ENCODE data around the gene SHF. TPM values are rescaled to one million over a fixed set of nuclear protein-coding genes. Genes with fewer than 3 reads are reported as not detected.

Gene SHF
- total RNA-seq, 1 donor from 2014 or later = 6.4 TPM

DNA sequence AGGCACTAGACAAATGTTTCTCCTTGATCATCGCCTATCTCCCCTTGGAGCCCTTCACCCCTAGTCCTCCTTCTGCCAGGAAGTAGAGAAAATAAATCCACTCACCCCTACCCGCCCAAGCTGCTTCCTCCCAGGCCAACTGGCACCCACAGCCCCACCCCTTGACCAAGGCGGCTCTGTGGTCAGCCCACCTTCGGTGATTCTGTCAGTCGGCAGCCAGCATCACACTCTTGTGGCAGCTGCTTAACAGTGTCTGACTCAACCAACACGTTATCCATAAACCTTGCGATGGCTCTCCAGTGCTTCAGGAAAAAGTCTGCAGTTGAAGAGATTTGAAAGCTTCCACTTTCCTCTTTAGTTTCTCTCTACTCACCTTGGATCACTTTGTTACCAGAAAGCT, 7.6 kb downstream of the SHF start:
- DNase-seq = no peak
- Histone ChIP-seq H3K4me1 (peaks cover 15% of the 10 kb centered on the region), H3K9me3 (no peaks in the 10 kb centered on the region), H3K4me3 (no peak overlapping the region), H3K27me3 (ENCODE audit: low read depth) (no peaks in the 10 kb centered on the region), H3K36me3 (no peaks in the 10 kb centered on the region), H3K27ac (no peak overlapping the region)
- no peak for ATAC-seq
- TF ChIP-seq, protein P1, sequence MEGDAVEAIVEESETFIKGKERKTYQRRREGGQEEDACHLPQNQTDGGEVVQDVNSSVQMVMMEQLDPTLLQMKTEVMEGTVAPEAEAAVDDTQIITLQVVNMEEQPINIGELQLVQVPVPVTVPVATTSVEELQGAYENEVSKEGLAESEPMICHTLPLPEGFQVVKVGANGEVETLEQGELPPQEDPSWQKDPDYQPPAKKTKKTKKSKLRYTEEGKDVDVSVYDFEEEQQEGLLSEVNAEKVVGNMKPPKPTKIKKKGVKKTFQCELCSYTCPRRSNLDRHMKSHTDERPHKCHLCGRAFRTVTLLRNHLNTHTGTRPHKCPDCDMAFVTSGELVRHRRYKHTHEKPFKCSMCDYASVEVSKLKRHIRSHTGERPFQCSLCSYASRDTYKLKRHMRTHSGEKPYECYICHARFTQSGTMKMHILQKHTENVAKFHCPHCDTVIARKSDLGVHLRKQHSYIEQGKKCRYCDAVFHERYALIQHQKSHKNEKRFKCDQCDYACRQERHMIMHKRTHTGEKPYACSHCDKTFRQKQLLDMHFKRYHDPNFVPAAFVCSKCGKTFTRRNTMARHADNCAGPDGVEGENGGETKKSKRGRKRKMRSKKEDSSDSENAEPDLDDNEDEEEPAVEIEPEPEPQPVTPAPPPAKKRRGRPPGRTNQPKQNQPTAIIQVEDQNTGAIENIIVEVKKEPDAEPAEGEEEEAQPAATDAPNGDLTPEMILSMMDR (IDR thresholded peaks at IDR 0.05) = no peak
- intact Hi-C loops (cut with DNase I) = no loop called here

DNA sequence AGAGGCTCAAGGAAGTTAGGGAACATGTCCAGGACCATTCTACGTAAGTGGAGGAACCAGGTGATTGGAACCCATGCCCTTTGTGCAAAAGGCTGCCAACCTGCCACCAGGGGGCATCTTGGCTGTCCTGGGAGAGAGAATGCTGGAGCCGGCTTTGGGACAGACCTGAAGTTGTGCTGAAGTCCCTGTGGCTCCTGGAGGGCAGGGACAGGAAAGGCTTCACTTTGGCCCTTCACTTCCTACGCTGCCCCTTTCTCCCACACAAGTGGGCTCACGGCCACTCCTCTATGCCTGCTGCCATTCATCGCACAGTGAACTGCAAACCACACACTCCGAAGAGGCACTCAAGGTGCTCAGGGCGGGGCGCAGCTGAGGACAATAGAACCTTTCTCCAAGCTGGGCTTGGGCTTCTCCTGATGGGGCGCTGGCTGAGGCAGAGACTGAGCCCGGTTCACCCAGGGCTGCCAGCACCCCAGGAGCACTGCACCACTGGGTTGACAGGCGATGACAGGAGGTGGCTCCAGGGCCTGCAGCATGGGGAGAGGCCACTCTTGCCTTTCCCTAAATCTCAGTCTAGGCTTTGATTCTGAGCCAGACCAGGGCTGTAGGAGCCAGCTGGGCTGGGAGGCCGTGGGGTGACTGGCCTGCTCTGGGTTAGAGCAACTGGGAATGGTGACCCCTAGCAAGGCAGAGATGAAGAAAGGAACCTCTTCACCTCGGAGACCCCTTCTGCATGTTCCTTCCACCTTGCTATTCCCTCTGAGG, 8.4 kb downstream of the SHF start:
- Histone ChIP-seq H3K4me3 (no peak overlapping the region), H3K27ac (no peak overlapping the region), H3K27me3 (ENCODE audit: low read depth) (no peaks in the 10 kb centered on the region), H3K9me3 (no peaks in the 10 kb centered on the region), H3K36me3 (peaks cover 7% of the 10 kb centered on the region), H3K4me1 (peaks cover 15% of the 10 kb centered on the region)
- TF ChIP-seq, protein P1 (IDR thresholded peaks at IDR 0.05) = peak; percentile 54
- ATAC-seq (peak; percentile 74 to 87), DNase-seq (peak; percentile 79)
- intact Hi-C loops (cut with DNase I) = no loop called here

DNA sequence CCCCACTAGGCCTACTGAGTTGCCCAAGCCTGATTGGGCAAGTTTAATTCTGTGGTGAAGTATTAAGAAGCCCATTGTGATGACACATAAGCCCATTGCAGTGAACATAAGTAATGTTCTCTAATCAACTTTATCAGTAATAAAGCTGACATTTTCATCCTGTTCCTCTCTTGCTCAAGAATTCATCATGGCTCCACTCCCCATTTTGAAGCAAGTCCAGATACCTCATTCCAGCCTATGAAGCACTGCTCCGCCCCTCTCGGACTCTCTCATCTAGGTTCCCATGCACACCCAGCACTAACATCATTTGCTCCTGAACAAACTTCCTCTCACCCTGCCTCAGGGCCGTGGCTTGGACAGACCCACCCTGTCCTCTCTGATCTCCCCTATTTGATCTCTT, 10.5 kb downstream of the SHF start:
- Histone ChIP-seq H3K4me1 (peaks cover 15% of the 10 kb centered on the region), H3K36me3 (peaks cover 9% of the 10 kb centered on the region), H3K27ac (no peak overlapping the region), H3K4me3 (no peak overlapping the region), H3K9me3 (no peaks in the 10 kb centered on the region), H3K27me3 (ENCODE audit: low read depth) (no peaks in the 10 kb centered on the region)
- TF ChIP-seq, protein P1 (IDR thresholded peaks at IDR 0.05) = no peak
- ATAC-seq (no peak), DNase-seq (no peak)
- intact Hi-C loops (cut with DNase I) = no loop called here

DNA sequence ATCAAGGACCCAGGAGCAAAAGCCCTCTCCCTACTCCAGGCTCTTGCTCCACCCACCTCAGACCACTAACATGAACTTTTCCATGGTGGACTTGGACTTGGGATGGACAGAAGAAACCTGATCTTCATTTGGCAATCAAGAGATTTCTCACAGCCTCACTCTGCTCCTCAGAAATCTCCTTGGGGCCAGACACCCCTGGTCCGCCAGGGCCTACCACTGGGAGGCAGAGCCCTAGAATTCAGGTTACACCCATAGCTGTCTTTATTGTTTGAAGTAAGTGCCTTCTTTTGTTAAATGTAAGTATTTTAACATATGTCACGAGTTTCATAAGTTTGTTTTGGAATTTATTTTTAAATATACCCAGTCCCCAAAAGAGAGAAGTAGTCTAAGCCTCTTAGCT, 13.2 kb downstream of the SHF start:
- H3K27me3 ChIP-seq (ENCODE audit: low read depth) = no peaks in the 10 kb centered on the region
- no peaks in the 10 kb centered on the region for H3K9me3 ChIP-seq
- H3K36me3 ChIP-seq = peaks cover 9% of the 10 kb centered on the region
- no peak overlapping the region for H3K27ac ChIP-seq
- ATAC-seq (no peak), DNase-seq (no peak)
- H3K4me1 ChIP-seq = peaks cover 4% of the 10 kb centered on the region
- no peak overlapping the region for H3K4me3 ChIP-seq
- intact Hi-C loops (cut with DNase I) = no loop called here
- TF ChIP-seq, protein P1 (IDR thresholded peaks at IDR 0.05) = no peak

DNA sequence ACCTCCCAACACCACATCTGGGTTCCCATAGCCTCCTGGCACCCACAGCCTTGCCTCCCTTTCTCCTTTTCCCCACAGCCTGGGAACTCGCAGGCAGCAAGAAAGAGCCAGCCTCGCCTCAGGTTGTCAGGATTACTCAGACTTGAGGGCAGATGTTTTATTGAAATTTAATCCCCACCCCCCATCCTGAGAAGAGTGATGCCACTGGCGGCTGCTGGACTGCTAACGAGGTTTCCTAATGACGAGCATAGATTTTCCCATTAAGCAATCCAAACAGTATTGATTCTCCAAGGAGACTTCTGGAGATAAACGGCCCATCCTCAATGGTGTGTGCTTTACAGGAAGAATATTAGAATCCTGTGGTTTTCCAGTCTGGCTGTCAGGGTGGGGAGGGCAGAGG, 13.7 kb downstream of the SHF start:
- intact Hi-C loops (cut with DNase I) = no loop called here
- TF ChIP-seq, protein P1 (IDR thresholded peaks at IDR 0.05) = no peak
- Histone ChIP-seq H3K9me3 (no peaks in the 10 kb centered on the region), H3K4me3 (no peak overlapping the region), H3K36me3 (peaks cover 9% of the 10 kb centered on the region), H3K27me3 (ENCODE audit: low read depth) (no peaks in the 10 kb centered on the region), H3K27ac (no peak overlapping the region), H3K4me1 (no peaks in the 10 kb centered on the region)
- ATAC-seq (no peak), DNase-seq (no peak)
